NCI-H345 treated with DMSO at 0.1 percent for 48 hours (cell line): Measurements from ENCODE around the gene EFEMP2.

ENCODE experiments used
- DNase-seq: peaks from one replicate; lab custom pipeline; 2025; ENCODE audit not compliant: unreplicated experiment; lab: John Stamatoyannopoulos, UW

Gene EFEMP2

DNA sequence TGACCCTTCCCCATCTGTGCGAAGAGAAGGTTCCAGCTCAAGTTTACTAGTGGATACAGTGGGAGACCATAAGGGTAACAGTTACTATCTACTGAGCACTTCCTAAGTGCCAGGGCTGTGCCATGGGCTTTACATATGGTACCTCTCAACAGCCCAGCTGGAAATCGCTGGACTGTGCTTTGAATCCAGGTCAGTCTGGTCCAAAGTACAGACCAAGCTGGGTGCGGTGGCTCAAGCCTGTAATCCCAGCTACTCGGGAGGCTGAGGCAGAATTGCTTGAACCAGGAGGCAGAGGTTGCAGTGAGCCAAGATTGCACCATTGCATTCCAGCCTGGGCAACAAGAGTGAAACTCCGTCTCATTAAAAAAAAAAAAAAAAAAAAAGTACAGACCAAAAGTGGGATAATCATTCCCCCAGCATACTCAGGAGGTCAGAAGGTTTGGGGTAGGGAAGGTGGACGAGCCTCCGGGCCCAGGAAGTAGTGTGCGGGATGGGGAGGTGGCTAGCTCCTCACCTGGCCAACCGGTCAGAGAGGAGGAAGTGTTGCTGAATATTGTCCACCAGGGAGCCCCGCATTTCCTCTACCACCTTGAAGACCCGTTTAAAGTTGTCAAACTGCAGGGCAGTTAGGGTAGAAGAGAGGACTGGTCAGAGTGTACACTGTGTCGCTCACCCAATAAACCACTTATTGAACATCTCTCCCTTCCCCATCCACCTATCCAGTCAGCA is 13.4 kb upstream of the EFEMP2 start:
- DNase-seq: no peak

DNA sequence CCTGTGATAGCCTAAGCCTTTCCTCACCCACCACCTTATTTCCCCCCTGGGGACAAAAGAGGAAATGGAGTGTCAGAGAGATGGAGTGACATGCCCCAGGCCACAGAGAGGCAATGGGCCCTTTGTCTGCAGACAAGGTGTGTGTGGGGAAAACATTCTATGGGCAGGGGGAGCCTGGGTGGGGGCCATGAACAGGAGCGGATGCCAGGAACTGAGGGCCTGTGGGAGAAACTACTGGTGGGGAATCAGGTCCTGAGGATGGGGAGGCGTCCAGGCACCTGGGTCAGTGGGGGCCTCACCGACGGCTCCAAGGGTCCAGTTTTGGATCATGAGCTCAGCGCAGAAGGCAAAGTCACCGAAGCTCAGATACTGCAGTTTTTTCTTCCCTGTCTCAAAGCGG is 12.6 kb upstream of the EFEMP2 start:
- DNase-seq: no peak

DNA sequence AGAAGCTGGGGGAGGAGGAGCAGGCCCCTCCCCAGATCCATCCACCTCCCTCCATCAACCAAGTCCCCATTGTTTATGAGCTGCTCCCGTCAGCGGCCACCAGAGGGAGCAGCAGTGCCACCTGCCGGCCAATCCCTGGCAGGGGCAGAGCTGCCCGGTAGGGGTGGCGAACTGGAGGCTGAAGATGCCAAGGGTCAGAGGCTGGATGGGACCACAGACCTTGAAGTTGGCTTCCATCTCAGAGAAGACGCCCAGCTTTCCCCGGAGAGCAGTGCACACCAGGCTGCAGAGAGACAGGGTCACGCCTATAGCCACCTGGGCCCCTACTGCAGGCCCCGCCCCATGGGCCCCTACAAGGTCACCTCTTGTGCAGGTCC is 12.1 kb upstream of the EFEMP2 start:
- DNase-seq: peak; percentile 51

DNA sequence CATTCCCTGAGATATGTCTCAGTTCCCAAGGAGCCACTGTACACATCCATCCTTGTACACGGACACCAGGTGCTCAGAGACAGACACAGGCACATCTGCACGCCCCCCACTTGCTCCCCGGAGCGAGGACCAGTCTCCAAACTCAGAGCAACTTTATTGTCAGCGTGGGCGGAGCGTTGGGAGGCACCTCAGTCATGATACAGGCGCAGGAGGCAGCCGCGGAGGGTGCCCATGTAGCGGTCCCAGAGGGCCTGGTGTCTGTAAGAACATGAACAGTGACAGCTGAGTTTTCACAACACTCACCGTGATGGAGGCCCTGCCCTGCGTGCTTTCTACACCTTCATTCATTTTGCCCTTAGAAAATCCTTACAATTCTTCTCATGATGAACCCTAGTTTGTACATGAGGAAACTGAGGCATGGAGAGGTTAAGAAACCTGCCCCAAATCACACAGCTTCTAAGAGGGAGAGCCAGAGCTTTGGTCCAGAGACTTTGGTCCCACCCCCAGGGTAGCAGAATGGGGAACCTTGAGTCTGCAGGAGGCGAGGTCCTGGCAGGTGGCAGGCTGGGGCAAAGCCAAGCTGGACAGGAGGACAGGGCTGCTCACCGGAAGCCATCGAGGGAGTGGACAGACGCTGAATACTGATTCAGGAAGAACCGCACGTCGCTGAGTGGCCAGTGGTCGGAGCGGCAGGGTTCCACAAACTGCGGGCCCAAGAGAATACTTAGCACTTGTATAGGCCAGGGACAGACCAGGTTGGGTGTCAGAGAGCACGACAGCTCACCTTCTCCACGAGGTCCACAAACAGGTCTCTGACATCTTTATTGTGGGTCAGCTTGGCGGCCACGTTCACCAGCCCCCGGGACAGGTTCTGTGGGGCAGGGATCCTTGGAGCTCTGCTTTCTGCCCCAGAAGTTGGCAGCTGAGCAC is 11.5 kb upstream of the EFEMP2 start:
- no peak for DNase-seq

DNA sequence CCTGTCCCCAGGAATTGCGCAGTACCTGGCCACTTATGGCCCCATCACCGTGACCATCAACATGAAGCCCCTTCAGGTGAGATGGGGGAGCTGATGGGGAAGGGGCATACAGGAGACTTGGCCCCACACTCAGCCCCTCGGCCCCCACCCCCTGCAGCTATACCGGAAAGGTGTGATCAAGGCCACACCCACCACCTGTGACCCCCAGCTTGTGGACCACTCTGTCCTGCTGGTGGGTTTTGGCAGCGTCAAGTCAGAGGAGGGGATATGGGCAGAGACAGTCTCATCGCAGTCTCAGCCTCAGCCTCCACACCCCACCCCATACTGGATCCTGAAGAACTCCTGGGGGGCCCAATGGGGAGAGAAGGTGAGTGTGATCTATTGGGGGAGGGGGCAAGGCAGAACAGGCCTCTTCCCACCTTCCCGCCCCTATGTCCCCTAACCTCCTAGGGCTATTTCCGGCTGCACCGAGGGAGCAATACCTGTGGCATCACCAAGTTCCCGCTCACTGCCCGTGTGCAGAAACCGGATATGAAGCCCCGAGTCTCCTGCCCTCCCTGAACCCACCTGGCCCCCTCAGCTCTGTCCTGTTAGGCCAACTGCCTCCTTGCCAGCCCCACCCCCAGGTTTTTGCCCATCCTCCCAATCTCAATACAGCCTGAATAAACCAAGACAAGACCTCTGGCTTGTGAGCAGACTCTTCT is 10.6 kb upstream of the EFEMP2 start:
- no peak for DNase-seq

DNA sequence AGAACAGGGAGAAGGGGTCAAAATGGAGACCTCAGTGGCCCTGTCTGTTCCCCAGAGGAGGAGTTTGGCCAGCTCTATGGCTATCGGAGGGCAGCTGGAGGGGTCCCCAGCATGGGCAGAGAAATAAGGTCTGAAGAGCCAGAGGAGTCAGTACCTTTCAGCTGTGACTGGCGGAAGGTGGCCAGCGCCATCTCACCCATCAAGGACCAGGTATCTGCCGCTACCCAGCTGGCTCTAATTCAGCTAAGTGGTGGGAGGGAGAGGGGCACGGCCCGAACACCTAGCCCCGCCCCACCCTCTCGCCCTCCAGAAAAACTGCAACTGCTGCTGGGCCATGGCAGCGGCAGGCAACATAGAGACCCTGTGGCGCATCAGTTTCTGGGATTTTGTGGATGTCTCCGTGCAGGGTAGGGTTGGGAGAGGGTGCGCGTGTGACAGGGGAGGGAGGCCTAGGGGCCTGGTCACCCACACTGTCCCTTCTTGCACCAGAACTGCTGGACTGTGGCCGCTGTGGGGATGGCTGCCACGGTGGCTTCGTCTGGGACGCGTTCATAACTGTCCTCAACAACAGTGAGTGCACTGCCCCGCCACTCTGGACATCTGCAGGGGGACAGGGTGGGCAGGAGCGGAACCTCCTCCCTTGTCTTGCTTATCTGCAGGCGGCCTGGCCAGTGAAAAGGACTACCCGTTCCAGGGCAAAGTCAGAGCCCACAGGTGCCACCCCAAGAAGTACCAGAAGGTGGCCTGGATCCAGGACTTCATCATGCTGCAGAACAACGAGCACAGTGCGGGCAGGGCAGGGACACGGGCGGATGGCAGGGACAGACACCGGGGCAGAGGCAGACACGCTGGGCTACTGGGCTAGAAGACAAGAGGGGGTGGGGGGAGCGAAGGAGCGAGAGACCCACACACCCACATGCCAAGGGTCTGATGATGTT is 9.8 kb upstream of the EFEMP2 start:
- DNase-seq: no peak

DNA sequence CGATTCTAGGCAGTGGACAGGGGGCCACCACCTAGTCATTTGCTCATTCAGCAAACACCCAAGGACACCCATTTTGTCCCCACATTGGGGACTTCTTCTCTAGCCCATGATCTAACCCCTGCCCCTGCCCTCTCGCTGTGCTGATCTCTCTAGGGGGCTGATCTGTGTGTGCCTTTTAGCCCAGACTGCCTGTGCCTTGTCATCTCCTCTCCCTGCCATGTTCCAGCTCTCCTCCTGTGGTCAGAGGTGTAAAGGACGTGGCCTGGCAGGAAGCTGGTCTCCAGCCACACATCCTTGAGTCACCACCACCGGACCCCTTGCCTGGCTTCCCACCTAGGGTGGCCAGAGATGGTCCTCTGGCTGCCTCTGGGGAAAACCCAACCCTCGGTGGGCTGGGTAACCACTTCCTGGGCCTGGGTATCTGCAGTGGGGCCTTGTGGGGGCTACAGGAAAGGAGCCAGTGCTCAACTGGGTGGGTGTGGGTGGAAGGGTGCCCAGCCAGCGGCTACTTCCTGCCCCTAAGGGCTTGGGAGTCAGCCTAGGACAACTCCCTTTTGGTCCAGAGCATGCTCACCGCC is 8.3 kb upstream of the EFEMP2 start:
- no peak for DNase-seq

DNA sequence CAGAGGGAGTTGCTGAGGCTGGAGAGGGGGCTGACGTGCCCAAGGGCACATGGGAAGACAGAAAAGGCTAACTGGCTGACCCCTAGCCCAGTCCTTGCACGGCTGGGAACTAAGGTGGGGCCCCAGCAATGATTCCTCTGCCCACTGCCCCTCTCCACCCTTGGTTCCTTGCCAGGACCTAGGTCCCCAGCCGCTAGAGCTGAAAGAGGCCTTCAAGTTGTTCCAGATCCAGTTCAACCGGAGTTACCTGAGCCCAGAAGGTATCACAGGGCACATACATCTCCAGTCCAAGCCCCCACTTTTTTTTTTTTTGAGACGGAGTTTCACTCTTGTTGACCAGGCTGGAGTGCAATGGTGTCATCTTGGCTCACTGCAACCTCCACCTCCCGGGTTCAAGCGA is 7.4 kb upstream of the EFEMP2 start:
- no peak for DNase-seq

DNA sequence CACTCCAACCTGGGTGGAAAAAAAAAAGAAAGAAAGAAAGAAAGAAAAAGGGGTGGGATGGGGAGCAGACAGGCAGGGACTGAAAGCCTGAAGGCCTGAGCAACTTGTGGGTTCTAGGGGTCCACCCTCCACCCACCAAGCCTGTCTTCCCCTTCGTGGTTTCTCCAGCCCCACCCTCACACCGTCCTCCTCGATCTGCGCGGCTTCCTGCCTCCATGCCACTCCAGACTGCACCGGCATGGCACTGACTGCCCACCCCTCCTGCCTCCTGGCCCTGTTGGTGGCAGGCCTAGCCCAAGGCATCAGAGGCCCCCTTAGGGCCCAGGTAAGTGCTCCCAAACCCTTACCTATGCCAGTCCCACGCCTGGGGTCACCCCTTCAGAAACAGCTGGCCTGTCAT is 7.0 kb upstream of the EFEMP2 start, which contains the start of gene CTSW:
CTSW (plus strand) TSS at position 221 of the 400 bp plus-strand sequence; CDS start at position 239, 18 bp downstream.
- DNase-seq: no peak

DNA sequence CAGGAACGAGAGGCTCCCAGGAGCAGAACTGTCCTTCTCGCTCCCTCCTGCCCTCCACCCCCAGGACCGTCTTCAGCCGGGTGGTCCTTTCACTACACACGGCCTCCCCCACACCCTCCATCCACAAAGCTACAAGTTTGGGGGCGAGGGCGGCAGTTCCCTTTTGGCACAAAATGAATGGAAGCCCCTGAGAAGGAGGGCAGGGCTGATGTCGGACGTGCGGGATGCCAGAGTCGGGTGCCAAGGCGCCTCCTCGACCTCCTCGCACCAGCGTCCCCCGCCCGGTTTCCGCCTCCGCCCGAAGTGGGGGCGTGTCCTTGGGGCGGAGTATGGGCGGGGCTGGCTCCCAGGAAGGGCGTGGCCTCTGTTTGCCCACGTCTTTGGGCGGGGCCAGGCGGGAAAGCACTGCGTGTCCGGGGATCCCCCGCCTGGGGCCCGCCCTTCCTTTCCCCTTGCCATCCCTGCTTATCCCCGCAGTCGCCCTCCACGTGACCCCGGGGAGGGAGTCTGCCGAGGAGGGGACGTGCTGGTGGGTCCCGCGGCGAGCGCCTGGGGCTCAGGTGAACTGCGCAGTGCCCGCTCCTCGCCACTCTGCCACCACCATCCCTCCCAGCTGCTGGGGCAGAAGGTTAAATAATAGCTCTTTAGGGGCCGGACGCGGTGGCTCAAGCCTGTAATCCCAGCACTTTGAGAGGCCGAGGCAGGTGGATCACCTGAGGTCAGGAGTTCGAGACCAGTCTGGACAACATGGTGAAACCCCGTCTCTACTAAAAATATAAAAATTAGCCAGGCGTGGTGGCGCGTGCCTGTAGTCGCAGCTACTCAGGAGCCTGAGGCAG is 937 bp upstream of the EFEMP2 start:
- peak; percentile 82 for DNase-seq

DNA sequence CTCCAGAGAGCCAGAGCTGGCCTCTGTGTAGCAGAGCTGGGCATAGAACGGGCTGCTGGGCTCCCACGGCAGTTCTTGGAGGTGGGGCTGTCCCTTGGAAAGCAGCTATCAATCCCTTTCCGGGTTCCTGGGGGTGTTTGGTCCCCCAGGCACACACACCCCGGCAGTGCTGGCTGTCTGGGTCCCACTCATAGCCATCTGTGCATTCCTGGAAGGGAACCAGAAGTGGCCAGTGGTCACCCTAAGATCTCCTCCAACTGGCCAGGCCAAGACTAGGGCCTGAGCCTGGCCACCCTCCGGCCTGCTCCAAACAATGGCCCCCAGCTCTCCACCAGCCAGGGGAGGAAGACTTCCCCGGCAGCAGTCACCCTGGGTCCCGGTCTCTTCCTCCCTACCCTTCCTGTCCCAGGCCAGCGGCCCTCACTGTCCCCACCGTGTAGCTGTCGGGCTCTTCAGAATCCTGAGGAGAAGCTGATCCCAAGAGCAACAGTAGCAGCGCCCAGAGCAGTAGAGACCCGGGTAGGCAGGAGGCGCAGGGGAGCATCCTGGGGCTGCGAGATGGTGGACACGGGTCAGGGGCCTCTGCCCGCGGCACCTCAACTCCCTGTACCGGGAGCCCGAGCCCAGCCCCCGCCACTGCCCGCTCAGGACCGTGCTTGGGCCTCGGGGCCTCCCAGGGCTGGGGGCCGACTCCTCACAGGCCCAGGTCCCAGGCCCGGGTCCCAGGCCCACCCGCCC is 620 bp downstream of the EFEMP2 start:
- DNase-seq: no peak

DNA sequence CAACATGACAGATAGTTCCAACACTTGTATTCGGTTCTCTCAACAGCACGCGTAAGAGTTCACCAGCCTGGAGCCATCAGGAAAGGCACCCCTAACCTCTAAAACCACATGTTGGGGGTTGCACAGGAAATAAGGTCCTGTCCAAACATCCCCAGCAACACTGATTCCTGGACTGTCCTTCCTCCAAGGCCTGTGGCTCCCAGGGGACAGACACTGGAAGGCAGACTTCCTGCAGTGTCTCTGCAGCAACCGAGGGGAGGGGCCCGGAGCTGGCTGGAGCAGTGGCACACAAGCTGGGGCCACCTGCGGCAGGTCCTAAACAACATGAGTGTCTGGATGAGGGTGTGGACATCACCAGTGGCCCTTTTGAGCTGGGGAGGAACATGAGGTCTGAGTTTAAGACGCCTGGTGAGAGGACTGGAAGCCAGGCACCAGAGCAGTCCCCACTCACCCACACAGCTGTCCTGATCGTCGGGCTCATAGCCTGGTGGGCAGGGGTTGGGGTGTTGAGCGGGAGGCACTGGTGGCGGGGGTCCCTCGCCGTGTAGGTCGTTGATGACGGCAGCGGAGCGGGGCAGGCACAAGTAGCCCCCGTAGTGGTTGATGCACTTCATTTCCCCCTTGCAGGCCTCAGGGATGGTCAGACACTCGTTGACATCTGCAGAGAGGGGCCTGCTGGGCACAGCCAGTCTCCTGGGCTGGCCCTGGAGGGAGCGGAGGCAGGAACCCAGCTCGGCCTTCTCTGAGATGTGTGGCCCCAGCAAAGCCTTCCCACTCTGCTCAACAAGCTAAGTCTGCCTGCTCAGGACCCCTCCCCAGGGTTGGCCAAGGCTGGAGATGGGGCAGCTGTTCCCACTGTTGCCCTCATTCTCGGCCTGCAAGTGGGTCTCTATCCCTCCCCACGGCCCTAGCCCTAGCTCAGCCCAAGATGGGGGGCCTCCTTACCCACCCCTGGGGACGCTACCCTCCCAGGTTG is 1.6 kb downstream of the EFEMP2 start:
- peak; percentile 14 for DNase-seq

DNA sequence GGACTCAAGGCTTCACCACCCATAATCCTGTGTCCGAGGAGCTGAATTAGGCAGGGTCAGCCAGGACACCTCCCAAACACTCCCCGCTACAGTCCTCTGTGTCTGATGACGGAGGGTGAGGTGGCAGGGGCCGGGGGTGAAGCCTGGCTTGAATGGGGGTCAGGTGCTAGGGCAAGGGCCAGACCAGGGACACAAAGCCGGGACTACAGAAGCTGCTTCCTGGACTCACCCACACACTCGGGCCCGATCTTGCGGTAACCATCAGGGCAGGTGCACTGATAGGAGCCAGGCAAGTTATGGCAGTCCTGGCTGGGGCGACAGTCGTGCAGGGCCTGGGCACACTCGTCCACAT is 2.3 kb downstream of the EFEMP2 start:
- DNase-seq: no peak

DNA sequence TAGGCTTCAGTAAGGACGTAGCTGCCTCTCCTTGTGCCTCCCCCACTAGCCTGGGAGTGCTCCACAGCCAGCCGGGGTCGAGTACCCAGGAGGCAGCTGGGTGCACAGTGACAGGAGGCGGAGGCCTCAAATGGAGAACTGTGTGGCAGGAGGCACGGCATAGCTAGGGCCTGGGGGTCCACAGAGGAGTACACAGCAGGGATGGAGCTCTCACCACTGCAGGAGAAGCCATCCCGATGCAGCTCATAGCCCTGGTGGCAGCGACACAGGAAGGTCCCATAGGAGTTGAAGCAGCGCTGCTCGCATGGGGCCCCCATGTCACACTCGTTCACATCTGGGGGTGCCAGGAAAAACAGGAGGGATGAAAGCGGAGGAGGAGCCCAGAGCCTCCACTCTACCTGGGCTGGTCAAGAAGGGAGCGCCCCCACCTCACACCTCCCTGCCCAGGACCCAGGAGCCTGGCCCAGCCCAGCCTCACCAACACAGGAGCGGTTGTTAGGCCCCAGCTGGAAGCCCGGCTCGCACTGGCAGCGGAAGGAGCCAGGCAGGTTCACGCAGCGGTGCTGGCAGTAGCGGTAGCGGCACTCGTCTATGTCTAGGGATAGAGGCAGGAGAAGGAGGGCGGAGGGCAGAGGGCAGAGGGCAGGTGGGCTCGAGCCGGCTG is 2.8 kb downstream of the EFEMP2 start:
- DNase-seq: no peak

DNA sequence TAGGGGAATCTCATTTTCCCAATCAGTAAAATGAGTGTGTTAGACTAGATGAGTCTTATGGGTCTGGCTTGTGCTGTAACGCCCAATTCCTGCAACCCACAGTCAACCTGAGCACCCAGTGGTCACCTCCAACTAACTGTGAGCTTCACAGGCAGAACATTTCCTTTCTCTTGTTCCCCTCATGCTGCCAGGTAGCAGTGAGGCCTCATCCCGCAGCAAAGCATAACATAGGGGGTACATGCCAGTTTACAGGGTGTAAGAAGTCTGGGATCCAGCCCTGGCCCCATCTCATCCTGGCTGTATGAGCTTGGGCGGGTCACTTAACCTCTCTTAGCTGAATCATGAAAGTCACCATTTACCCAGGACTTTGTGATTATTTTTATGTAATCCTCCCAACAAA is 3.7 kb downstream of the EFEMP2 start:
- no peak for DNase-seq

DNA sequence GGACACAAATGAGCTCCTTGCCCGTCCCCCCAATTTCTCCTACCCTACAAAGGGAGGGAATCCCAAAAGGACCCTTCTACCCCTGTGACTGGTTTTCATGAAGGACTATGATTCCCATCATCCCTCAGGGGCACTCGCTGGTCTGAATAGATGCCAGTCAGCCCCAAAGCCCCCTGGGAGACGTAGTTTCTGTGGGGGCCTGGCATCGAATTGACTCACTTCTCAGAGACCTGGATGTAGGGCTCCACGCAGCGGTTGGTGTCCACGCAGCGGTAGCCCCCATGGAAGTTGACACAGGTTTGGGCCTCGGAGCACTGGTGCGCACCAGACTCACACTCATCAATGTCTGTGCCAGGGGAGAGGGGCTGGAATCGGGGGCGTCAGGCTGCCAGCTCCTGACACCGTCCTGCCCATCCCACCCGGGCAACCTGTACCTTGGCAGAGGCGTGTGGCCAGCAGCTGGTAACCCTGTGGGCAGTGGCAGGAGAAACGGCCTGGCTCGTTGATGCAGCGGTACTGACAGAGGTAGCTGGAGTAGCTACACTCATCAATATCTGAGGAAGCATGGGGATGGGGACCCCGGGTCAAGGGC is 4.4 kb downstream of the EFEMP2 start:
- DNase-seq: peak; percentile 7
